Activated CD4-positive, alpha-beta T cell treated with anti-CD3 and anti-CD28 coated beads, Interleukin-2, Interleukin-4, amounts not matched to agents 100 ng/mL and 50 ng/mL, durations not matched to agents 16 hours and 8 hours (primary cell): ENCODE results near the gene ASTL.

Experiments used
- DNase-seq: peaks from one replicate; pipeline ENCODE4 v3.0.0-alpha.2; 2020; ENCODE audit warnings: low spot score

The ASTL gene

GRCh38 chr2:96159084-96159830 lies 21.0 kb upstream of the ASTL start:
- DNase-seq = no peak

GRCh38 chr2:96158554-96158940 lies 20.2 kb upstream of the ASTL start:
- DNase-seq = no peak

- DNase-seq = peak; percentile 89
Observed at GRCh38 chr2:96157649-96158553, 19.6 kb upstream of the ASTL start.

- DNase-seq = no peak
Observed at GRCh38 chr2:96156926-96157648, 18.8 kb upstream of the ASTL start.

GRCh38 chr2:96156011-96156820 lies 17.9 kb upstream of the ASTL start:
- peak; percentile 71 for DNase-seq

GRCh38 chr2:96154506-96155380 lies 16.4 kb upstream of the ASTL start:
- no peak for DNase-seq

GRCh38 chr2:96153991-96154431 lies 15.7 kb upstream of the ASTL start:
- no peak for DNase-seq

- DNase-seq = no peak
Observed at GRCh38 chr2:96153291-96153713, 15.0 kb upstream of the ASTL start.

GRCh38 chr2:96152304-96153161 lies 14.2 kb upstream of the ASTL start:
- DNase-seq = no peak

- no peak for DNase-seq
Observed at GRCh38 chr2:96151595-96152303, 13.4 kb upstream of the ASTL start.

GRCh38 chr2:96150791-96151594 lies 12.7 kb upstream of the ASTL start:
- DNase-seq = no peak

- DNase-seq = no peak
Observed at GRCh38 chr2:96150007-96150640, 11.8 kb upstream of the ASTL start.

- DNase-seq = peak; percentile 96
Observed at GRCh38 chr2:96148410-96149217, 10.3 kb upstream of the ASTL start.

GRCh38 chr2:96147593-96148201 lies 9.4 kb upstream of the ASTL start:
- no peak for DNase-seq

GRCh38 chr2:96146881-96147592 lies 8.7 kb upstream of the ASTL start:
- DNase-seq = no peak
